H9 (cell line): ENCODE data around the gene SLC52A3. TPM values are rescaled to one million over a fixed set of nuclear protein-coding genes. Genes with fewer than 3 reads are reported as not detected.

Experiments used
- DNase-seq: peaks from one replicate; pipeline ENCODE4 v3.0.0-alpha.2; 2017
- H2AFZ ChIP-seq: one replicate; pipeline ENCODE4 v1.6.1; 2013; ENCODE audit warnings: mild to moderate bottlenecking, low read length, control low read depth, moderate library complexity
- H2AK5ac ChIP-seq: 2 replicates; pipeline ENCODE4 v1.6.1; 2013; ENCODE audit warnings: low read length, control low read depth, mixed read lengths; ENCODE audit not compliant: insufficient read length
- H2BK120ac ChIP-seq: one replicate; pipeline ENCODE4 v1.6.1; 2013; ENCODE audit warnings: low read depth, mild to moderate bottlenecking, low read length, control low read depth, inconsistent platforms; ENCODE audit not compliant: poor library complexity, severe bottlenecking
- H2BK12ac ChIP-seq: 2 replicates; pipeline ENCODE4 v1.6.1; 2013; ENCODE audit warnings: low read length, control low read depth, mixed read lengths, low read depth; ENCODE audit not compliant: insufficient read length
- H2BK15ac ChIP-seq: 2 replicates; pipeline ENCODE4 v1.6.1; 2013; ENCODE audit warnings: low read depth, low read length, control low read depth
- H2BK20ac ChIP-seq: one replicate; pipeline ENCODE4 v1.6.1; 2013; ENCODE audit warnings: low read depth, mild to moderate bottlenecking, low read length, control low read depth, inconsistent platforms; ENCODE audit not compliant: poor library complexity, severe bottlenecking
- H2BK5ac ChIP-seq: 2 replicates; pipeline ENCODE4 v1.6.1; 2013; ENCODE audit warnings: low read length, control low read depth, mixed read lengths; ENCODE audit not compliant: insufficient read length
- H3K14ac ChIP-seq: 2 replicates; pipeline ENCODE4 v1.6.1; 2013; ENCODE audit warnings: low read length, control low read depth; ENCODE audit not compliant: insufficient read depth
- H3K18ac ChIP-seq: 2 replicates; pipeline ENCODE4 v1.6.1; 2013; ENCODE audit warnings: low read depth, mild to moderate bottlenecking, mixed read lengths, low read length, control low read depth; ENCODE audit not compliant: insufficient read length
- H3K23ac ChIP-seq: 2 replicates; pipeline ENCODE4 v1.6.1; 2013; ENCODE audit warnings: low read length, control low read depth, mixed read lengths, low read depth; ENCODE audit not compliant: insufficient read length
- H3K23me2 ChIP-seq: 2 replicates; pipeline ENCODE4 v1.6.1; 2013; ENCODE audit warnings: low read depth, mild to moderate bottlenecking, mixed read lengths, low read length, control low read depth; ENCODE audit not compliant: insufficient read length, poor library complexity, severe bottlenecking
- H3K27ac ChIP-seq: 2 replicates; pipeline ENCODE4 v1.5.1; 2013; ENCODE audit warnings: low read length, control low read depth, mixed read lengths, low read depth; ENCODE audit not compliant: insufficient read length
- H3K27me3 ChIP-seq: 2 replicates; pipeline ENCODE4 v1.6.1; 2013; ENCODE audit warnings: low read length, control low read depth, inconsistent platforms; ENCODE audit not compliant: insufficient read depth
- H3K4ac ChIP-seq: 2 replicates; pipeline ENCODE4 v1.6.1; 2013; ENCODE audit warnings: low read depth, mild to moderate bottlenecking, control low read depth, inconsistent platforms, low read length, moderate library complexity
- H3K4me1 ChIP-seq: 2 replicates; pipeline ENCODE4 v1.6.1; 2013; ENCODE audit warnings: low read length, control low read depth, inconsistent platforms; ENCODE audit not compliant: insufficient read depth
- H3K4me2 ChIP-seq: 2 replicates; pipeline ENCODE4 v1.6.1; 2013; ENCODE audit warnings: low read length, control low read depth, mixed read lengths; ENCODE audit not compliant: insufficient read length, insufficient read depth
- H3K56ac ChIP-seq: 2 replicates; pipeline ENCODE4 v1.6.1; 2013; ENCODE audit warnings: low read depth, mild to moderate bottlenecking, mixed read lengths, low read length, control low read depth; ENCODE audit not compliant: insufficient read length
- H3K79me1 ChIP-seq: 2 replicates; pipeline ENCODE4 v1.6.1; 2013; ENCODE audit warnings: low read depth, mild to moderate bottlenecking, moderate library complexity, low read length, control low read depth, inconsistent platforms; ENCODE audit not compliant: insufficient read depth, poor library complexity, severe bottlenecking
- H3K79me2 ChIP-seq: 2 replicates; pipeline ENCODE4 v1.6.1; 2013; ENCODE audit warnings: low read length, control low read depth, inconsistent platforms; ENCODE audit not compliant: insufficient read depth
- H3K9ac ChIP-seq: 2 replicates; pipeline ENCODE4 v1.6.1; 2013; ENCODE audit warnings: low read length, control low read depth, mixed read lengths; ENCODE audit not compliant: insufficient read length; ENCODE audit errors: extremely low read depth
- H3K9me3 ChIP-seq: one replicate; pipeline ENCODE4 v1.6.1; 2013; ENCODE audit warnings: low read depth, low read length, inconsistent platforms; ENCODE audit not compliant: control insufficient read depth
- H3T11ph ChIP-seq: one replicate; pipeline ENCODE4 v1.6.1; 2013; ENCODE audit warnings: mild to moderate bottlenecking, low read length, control low read depth, inconsistent platforms
- H4K20me1 ChIP-seq: one replicate; pipeline ENCODE4 v1.6.1; 2013; ENCODE audit not compliant: control insufficient read depth, insufficient read length, insufficient read depth
- H4K5ac ChIP-seq: 2 replicates; pipeline ENCODE4 v1.6.1; 2013; ENCODE audit warnings: low read depth, mild to moderate bottlenecking, mixed read lengths, low read length, control low read depth; ENCODE audit not compliant: insufficient read length
- H4K8ac ChIP-seq: replicated peaks from 2 replicates; pipeline ENCODE4 v1.6.1; 2013; ENCODE audit warnings: low read length, control low read depth, mixed read lengths, low read depth; ENCODE audit not compliant: insufficient read length
- H4K91ac ChIP-seq: 2 replicates; pipeline ENCODE4 v1.6.1; 2013; ENCODE audit warnings: low read depth, mild to moderate bottlenecking, moderate library complexity, mixed read lengths, low read length, control low read depth; ENCODE audit not compliant: insufficient read length
- H3K27ac Mint-ChIP-seq, 3 experiments: 2 replicates in 2 of 3; 3 replicates in 1 of 3; pipeline ENCODE4 v1.8.0; 2020 to 2021; ENCODE audit warnings: mixed read lengths in 3 of 3, mild to moderate bottlenecking in 1 of 3, moderate library complexity in 1 of 3
- H3K27me3 Mint-ChIP-seq: 2 replicates; pipeline ENCODE4 v1.8.0; 2021; ENCODE audit warnings: low read depth, mild to moderate bottlenecking, moderate library complexity, mixed read lengths
- H3K36me3 Mint-ChIP-seq, 3 experiments: 2 replicates in 2 of 3; 3 replicates in 1 of 3; pipeline ENCODE4 v1.8.0; 2020 to 2021; ENCODE audit warnings: low read depth in 3 of 3, mixed read lengths in 3 of 3; ENCODE audit not compliant: insufficient read depth in 1 of 3
- H3K4me1 Mint-ChIP-seq, 2 experiments: 2 replicates each; pipeline ENCODE4 v1.8.0; 2020; ENCODE audit warnings: mixed read lengths in 2 of 2
- H3K4me3 Mint-ChIP-seq, 2 experiments: 2 replicates in 1 of 2; 3 replicates in 1 of 2; pipeline ENCODE4 v1.8.0; 2020 to 2021; ENCODE audit warnings: mild to moderate bottlenecking in 2 of 2, mixed read lengths in 2 of 2, moderate library complexity in 1 of 2
- H3K9me3 Mint-ChIP-seq, 2 experiments: 2 replicates in 1 of 2; 3 replicates in 1 of 2; pipeline ENCODE4 v1.8.0; 2020; ENCODE audit warnings: mild to moderate bottlenecking in 2 of 2, mixed read lengths in 2 of 2, moderate library complexity in 1 of 2
- CTCF ChIP-seq: fragments of 200-600 bp; sonication (generic); conservative IDR thresholded peaks from 3 replicates; pipeline ENCODE4 v1.8.0; 2021; ENCODE audit warnings: antibody characterized with exemption, mild to moderate bottlenecking
- WGBS: extraction: QIAGEN DNeasy Blood & Tissue Kit; methylation state at CpG from one replicate; pipeline ENCODE4 v1.1.7; 2013; ENCODE audit warnings: missing lambda C conversion rate, low lambda C conversion rate, mixed read lengths; ENCODE audit not compliant: insufficient read length; ENCODE audit errors: extremely low coverage; 5-methylcytosine and 5-hydroxymethylcytosine counted together
- total RNA-seq: library from RNA; stranded (reverse); gene quantifications from 2 replicates; pipeline ENCODE4 v1.2.1, GENCODE V29; 2021

The SLC52A3 gene
- total RNA-seq, 1 experiment from 2014 or later, result 3.3 TPM

GRCh38 chr20:717832-718231, 50.5 kb downstream of the SLC52A3 start:
- H3K56ac ChIP-seq, result no peak overlapping the region
- no peak overlapping the region for H2BK15ac ChIP-seq
- TF ChIP-seq CTCF, result no peak
- no peak overlapping the region for H2AFZ ChIP-seq
- Mint-ChIP-seq H3K36me3 (peaks cover 0 to 1% (median 0%) of the 10 kb centered on the region in 3 experiments; a peak in 2 of 7 replicates), H3K4me3 (no peak overlapping the region), H3K27me3 (peaks cover 24% of the 10 kb centered on the region), H3K9me3 (peaks cover 5% of the 10 kb centered on the region in 2 experiments; a peak in 3 of 5 replicates), H3K27ac (no peak overlapping the region), H3K4me1 (peaks cover 11% of the 10 kb centered on the region in 2 experiments)
- no peak overlapping the region for H3K9ac ChIP-seq
- H3K18ac ChIP-seq, result no peak overlapping the region
- no peak for DNase-seq
- no peaks in the 10 kb centered on the region for H4K20me1 ChIP-seq
- H3K14ac ChIP-seq, result no peak overlapping the region
- H3K4me2 ChIP-seq, result no peak overlapping the region
- no peaks in the 10 kb centered on the region for H3K79me2 ChIP-seq
- no peak overlapping the region for H2BK120ac ChIP-seq
- no peak overlapping the region for H2BK12ac ChIP-seq
- no peak overlapping the region for H2BK20ac ChIP-seq
- H4K91ac ChIP-seq, result no peak overlapping the region
- no peak overlapping the region for H3K27ac ChIP-seq
- no peaks in the 10 kb centered on the region for H3K23me2 ChIP-seq
- no peak overlapping the region for H2BK5ac ChIP-seq
- no peak overlapping the region for H3K4ac ChIP-seq
- no peak overlapping the region for H3T11ph ChIP-seq
- WGBS, result no CpG with 5 or more reads among the region's 5 CpGs
- no peak overlapping the region for H4K5ac ChIP-seq
- no peak overlapping the region for H2AK5ac ChIP-seq
- H3K9me3 ChIP-seq, result no peaks in the 10 kb centered on the region
- no peaks in the 10 kb centered on the region; the same call in 1 of the 2 replicates for H3K27me3 ChIP-seq
- peaks cover 3% of the 10 kb centered on the region; the same call in 1 of the 2 replicates for H3K4me1 ChIP-seq
- no peak overlapping the region for H4K8ac ChIP-seq
- no peaks in the 10 kb centered on the region for H3K79me1 ChIP-seq
- no peak overlapping the region for H3K23ac ChIP-seq
